Measurements from ENCODE around the gene PMPCA. TPM values are rescaled to one million over a fixed set of nuclear protein-coding genes. Genes with fewer than 3 reads are reported as not detected.
A peak's percentile ranks its signal among the peaks of the same experiment; 100 is the strongest.

Gene PMPCA
- total and polyA plus RNA-seq, 2 of the 13 experiments (the other 11 are each of a cell fraction or from before 2014, with no cell fraction given), result 70.2 to 88.4 TPM

DNA sequence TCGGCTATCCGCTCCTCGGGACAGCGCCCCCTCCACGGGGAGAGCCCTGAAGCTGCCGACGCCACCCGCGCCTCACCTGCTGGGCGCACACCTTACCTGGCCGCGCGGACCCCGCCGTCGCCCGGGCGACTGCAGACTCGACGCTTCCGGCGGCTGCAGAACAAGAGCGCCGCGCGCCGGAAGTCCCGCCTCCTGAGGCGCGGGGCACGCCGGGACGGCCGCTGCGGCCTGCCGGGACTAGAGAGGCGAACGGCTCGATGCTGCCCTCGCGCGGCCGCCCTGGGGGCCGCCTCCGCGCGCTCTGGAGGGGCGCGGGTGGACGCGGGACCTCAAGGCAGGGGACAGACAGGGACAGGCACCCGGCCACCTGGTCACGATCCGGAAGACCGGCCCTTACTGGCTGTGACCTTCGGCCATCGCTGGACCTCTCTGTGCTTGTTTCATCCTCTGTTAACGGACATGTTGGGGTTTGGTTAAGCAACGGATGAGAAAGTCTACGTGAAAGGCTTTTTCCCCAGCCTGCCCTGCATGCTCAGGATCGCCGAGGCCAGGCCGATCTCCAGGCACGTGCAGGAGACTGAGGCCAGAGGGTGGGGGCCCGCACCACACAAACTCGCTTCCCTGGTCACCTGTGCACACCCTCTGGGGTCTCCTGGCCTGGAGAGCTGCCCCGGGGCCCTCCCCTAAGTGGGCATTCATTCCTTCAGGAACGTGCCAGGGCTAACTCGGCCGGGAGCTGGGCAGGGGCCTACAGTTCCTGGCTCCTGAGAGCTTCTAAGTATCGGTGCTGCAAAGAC is 10.2 kb upstream of the PMPCA start, which contains the start of gene SNAPC4 (continued):
- TF ChIP-seq PBX3 (CRISPR knock-in tag; IDR thresholded peaks at IDR 0.05; ENCODE audit: borderline replicate concordance), result no peak
- TF ChIP-seq ZNF619 (CRISPR knock-in tag; IDR thresholded peaks at IDR 0.05), result peak; percentile 63
- peak; percentile 83; the same call in 1 of the 2 replicates for TF ChIP-seq SIN3A (IDR thresholded peaks at IDR 0.05; ENCODE audit: borderline replicate concordance, low read depth, low read length)
- peak; percentile 43; the same call in 1 of the 2 replicates for TF ChIP-seq NFKB2 (CRISPR knock-in tag; IDR thresholded peaks at IDR 0.05; ENCODE audit: borderline replicate concordance)
- peak; percentile 69 for TF ChIP-seq AGO2 (optimal IDR thresholded peaks at IDR 0.05; ENCODE audit: low read depth, low read length)
- no peak for TF ChIP-seq ZNF737 (CRISPR knock-in tag; IDR thresholded peaks at IDR 0.05; ENCODE audit: borderline replicate concordance)
- TF ChIP-seq PAF1 (CRISPR knock-in tag; IDR thresholded peaks at IDR 0.05), result no peak
- TF ChIP-seq FOXO1 (CRISPR knock-in tag; IDR thresholded peaks at IDR 0.05), result 0 out of 2 replicates have a peak, but pooled peaks have one; percentile 13
- peak; percentile 98 for TF ChIP-seq GABPA (IDR thresholded peaks at IDR 0.05; ENCODE audit: low read depth, low read length)
- peak; percentile 85 for TF ChIP-seq GABPA (CRISPR knock-in tag; IDR thresholded peaks at IDR 0.05; ENCODE audit: low read depth)
- TF ChIP-seq ZGPAT (CRISPR knock-in tag; IDR thresholded peaks at IDR 0.05), result peak; percentile 54; the same call in 1 of the 2 replicates
- TF ChIP-seq, protein P1, sequence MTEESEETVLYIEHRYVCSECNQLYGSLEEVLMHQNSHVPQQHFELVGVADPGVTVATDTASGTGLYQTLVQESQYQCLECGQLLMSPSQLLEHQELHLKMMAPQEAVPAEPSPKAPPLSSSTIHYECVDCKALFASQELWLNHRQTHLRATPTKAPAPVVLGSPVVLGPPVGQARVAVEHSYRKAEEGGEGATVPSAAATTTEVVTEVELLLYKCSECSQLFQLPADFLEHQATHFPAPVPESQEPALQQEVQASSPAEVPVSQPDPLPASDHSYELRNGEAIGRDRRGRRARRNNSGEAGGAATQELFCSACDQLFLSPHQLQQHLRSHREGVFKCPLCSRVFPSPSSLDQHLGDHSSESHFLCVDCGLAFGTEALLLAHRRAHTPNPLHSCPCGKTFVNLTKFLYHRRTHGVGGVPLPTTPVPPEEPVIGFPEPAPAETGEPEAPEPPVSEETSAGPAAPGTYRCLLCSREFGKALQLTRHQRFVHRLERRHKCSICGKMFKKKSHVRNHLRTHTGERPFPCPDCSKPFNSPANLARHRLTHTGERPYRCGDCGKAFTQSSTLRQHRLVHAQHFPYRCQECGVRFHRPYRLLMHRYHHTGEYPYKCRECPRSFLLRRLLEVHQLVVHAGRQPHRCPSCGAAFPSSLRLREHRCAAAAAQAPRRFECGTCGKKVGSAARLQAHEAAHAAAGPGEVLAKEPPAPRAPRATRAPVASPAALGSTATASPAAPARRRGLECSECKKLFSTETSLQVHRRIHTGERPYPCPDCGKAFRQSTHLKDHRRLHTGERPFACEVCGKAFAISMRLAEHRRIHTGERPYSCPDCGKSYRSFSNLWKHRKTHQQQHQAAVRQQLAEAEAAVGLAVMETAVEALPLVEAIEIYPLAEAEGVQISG (CRISPR knock-in tag; IDR thresholded peaks at IDR 0.05), result peak; percentile 97
- peak; percentile 93 for TF ChIP-seq MXI1 (IDR thresholded peaks at IDR 0.05; ENCODE audit: borderline replicate concordance, low read depth, low read length)
- TF ChIP-seq PPARG (CRISPR knock-in tag; conservative IDR thresholded peaks at IDR 0.05), result peak; percentile 42; the same call in 1 of the 2 replicates
- 0 out of 2 replicates have a peak, but pooled peaks have one; percentile 41 for TF ChIP-seq ZNF446 (CRISPR knock-in tag; IDR thresholded peaks at IDR 0.05)
- no peak for TF ChIP-seq ZNF12 (CRISPR knock-in tag; IDR thresholded peaks at IDR 0.05)
- no peak for TF ChIP-seq MEIS1 (CRISPR knock-in tag; IDR thresholded peaks at IDR 0.05; ENCODE audit: borderline replicate concordance)
- no peak for TF ChIP-seq NFYB (CRISPR knock-in tag; IDR thresholded peaks at IDR 0.05)
- no peak for TF ChIP-seq ZFP36 (IDR thresholded peaks at IDR 0.05; ENCODE audit: borderline replicate concordance, low read depth, low read length, partially characterized antibody)
- no peak for TF ChIP-seq MED8 (CRISPR knock-in tag; IDR thresholded peaks at IDR 0.05; ENCODE audit: insufficient replicate concordance)
- TF ChIP-seq SP4 (CRISPR knock-in tag; IDR thresholded peaks at IDR 0.05), result peak; percentile 30; the same call in 1 of the 2 replicates
- TF ChIP-seq FOXO4 (CRISPR knock-in tag; conservative IDR thresholded peaks at IDR 0.05), result 0 out of 2 replicates have a peak, but pooled peaks have one; percentile 75

All from HepG2 (cell line).